ENCODE data around the gene CTNNA3. TPM values are rescaled to one million over a fixed set of nuclear protein-coding genes. Genes with fewer than 3 reads are reported as not detected.

The CTNNA3 gene
- total and polyA plus RNA-seq, 12 donors, result 0.03 to 14.4 (median 0.47) TPM; not detected in 1

DNA sequence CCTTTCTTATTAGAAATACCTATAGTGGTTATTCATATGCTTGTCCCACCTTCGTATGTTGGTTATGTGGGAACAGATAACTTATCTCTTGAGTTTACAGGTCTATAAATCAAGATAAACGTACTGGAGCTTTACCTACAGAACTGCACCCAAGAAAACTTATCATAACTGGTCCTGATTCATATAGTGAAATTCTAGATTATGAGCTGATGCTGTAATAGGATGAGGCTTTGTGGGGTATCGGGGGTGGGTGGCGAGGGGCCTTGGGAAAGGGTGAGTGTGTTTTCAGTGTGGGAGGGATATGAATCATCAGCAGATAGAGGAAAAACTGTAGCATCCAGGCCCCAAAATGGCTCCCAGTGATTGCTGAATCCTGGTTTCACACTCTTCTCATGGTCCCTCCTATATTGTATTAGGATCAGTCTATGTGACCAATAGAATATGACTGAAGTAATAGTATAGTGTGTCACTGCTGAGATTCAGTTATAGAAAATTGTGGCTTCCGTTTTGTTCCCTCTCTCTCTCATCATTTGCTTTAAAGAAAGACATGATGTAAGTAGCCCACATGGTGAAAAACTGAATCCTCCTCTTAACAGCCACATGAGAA is 1476.9 kb downstream of the CTNNA3 start:
- Histone ChIP-seq H3K27me3 (no peaks in the 10 kb centered on the region), H3K36me3 (replicated peaks in 1 of 2) (no peaks in the 10 kb centered on the region), H3K4me3 (no peak overlapping the region), H3K27ac (no peak overlapping the region), H3K9me3 (replicated peaks in 1 of 3) (no peaks in the 10 kb centered on the region), H3K4me1 (replicated peaks in 1 of 2) (no peaks in the 10 kb centered on the region)
- intact Hi-C loops (cut with DNase I), result no loop called here
- DNase-seq, result no peak
- no peak for TF ChIP-seq CTCF (IDR thresholded peaks at IDR 0.05)
- TF ChIP-seq POLR2A (IDR thresholded peaks at IDR 0.05), result no peak
- 42 to 58% (median 49%) methylated on average over 5 of the region's 5 CpGs for WGBS, 4 donors

DNA sequence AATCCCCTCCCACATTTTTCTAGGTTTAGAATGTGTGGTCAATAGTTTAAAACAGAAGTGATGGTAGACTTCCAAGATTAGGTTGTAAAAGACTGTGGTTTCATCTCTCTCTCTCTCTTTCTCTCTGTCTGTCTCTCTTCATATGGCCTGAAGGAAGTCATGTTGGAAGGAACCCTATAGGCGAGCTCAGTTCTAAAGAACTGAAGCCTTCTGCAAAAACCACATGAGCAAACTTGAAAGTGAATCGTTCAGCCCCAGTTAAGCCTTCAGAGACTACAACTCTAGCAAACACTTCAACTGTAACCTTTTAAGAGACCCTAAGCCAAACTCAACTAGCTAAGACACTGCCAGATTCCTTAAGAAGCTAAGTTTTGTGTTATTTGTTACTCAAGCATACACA is 1477.7 kb downstream of the CTNNA3 start:
- Histone ChIP-seq H3K27ac (no peak overlapping the region), H3K9me3 (replicated peaks in 1 of 3) (no peaks in the 10 kb centered on the region), H3K27me3 (no peaks in the 10 kb centered on the region), H3K4me3 (no peak overlapping the region), H3K4me1 (replicated peaks in 1 of 2) (no peaks in the 10 kb centered on the region), H3K36me3 (replicated peaks in 1 of 2) (no peaks in the 10 kb centered on the region)
- 63 to 87% (median 76%) methylated on average over 2 of the region's 2 CpGs for WGBS, 4 donors
- DNase-seq, result no peak
- intact Hi-C loops (cut with DNase I), result no loop called here
- TF ChIP-seq CTCF (IDR thresholded peaks at IDR 0.05), result no peak
- TF ChIP-seq POLR2A (IDR thresholded peaks at IDR 0.05), result no peak

DNA sequence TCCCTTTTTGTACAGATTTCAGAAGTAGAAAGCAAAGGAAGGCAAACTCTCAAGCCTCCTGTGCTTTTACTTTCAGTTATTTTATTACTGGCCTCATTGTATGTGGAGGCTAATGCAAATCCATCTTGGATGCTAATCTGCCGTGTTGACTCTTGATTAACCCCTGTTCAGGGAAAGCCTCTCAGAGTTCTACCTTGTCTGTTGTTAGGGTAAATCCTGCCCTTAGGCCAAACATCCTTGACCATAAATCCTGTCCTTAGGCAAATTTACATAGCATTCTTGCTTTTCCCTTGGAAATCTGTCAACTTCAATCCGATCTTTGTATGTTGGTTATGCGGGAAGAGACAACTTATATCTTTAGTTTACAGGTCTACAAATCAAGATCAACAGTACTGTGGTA is 1480.1 kb downstream of the CTNNA3 start:
- H3K9me3 ChIP-seq (replicated peaks in 1 of 3), result no peaks in the 10 kb centered on the region
- no peaks in the 10 kb centered on the region for H3K27me3 ChIP-seq
- intact Hi-C loops (cut with DNase I), result no loop called here
- H3K4me3 ChIP-seq, result no peak overlapping the region
- WGBS, 4 donors, result 71 to 80% (median 75%) methylated on average over 3 of the region's 3 CpGs
- no peaks in the 10 kb centered on the region for H3K4me1 ChIP-seq (replicated peaks in 1 of 2)
- H3K27ac ChIP-seq, result no peak overlapping the region
- no peak for DNase-seq
- TF ChIP-seq POLR2A (IDR thresholded peaks at IDR 0.05) (no peak), CTCF (IDR thresholded peaks at IDR 0.05) (no peak)
- H3K36me3 ChIP-seq (replicated peaks in 1 of 2), result no peaks in the 10 kb centered on the region

GRCh38 chr10:66214721-66215404 is 1481.1 kb downstream of the CTNNA3 start:
- no peaks in the 10 kb centered on the region for H3K36me3 ChIP-seq (replicated peaks in 1 of 2)
- H3K9me3 ChIP-seq (replicated peaks in 1 of 3), result no peaks in the 10 kb centered on the region
- no peaks in the 10 kb centered on the region for H3K4me1 ChIP-seq (replicated peaks in 1 of 2)
- H3K27ac ChIP-seq, result no peak overlapping the region
- DNase-seq, result no peak
- intact Hi-C loops (cut with DNase I), result no loop called here
- TF ChIP-seq CTCF (IDR thresholded peaks at IDR 0.05), result no peak
- TF ChIP-seq POLR2A (IDR thresholded peaks at IDR 0.05), result no peak
- H3K27me3 ChIP-seq, result no peaks in the 10 kb centered on the region
- WGBS, 4 donors, result 61 to 76% (median 69%) methylated on average over 4 of the region's 4 CpGs
- H3K4me3 ChIP-seq, result no peak overlapping the region
